OCI-LY1 (cell line): ENCODE data around the gene LMO3.

ENCODE experiments used
- H2AFZ ChIP-seq: fragments of 200-600 bp; sonication (generic), shearing (Covaris generic); 2 replicates; pipeline ENCODE4 v1.6.0; 2014; ENCODE audit warnings: antibody characterized with exemption, mild to moderate bottlenecking, low read length
- H3F3A ChIP-seq: fragments of 200-600 bp; sonication (generic), shearing (Covaris generic); 2 replicates; pipeline ENCODE4 v1.6.0; 2014; ENCODE audit warnings: mild to moderate bottlenecking, antibody characterized with exemption, low read length, moderate library complexity; ENCODE audit not compliant: insufficient read depth
- H3K27ac ChIP-seq: fragments of 200-600 bp; sonication (generic); 2 replicates; pipeline ENCODE4 v1.5.1; 2014; ENCODE audit warnings: low read length, mixed run types, mild to moderate bottlenecking, low read depth; ENCODE audit not compliant: poor library complexity, severe bottlenecking
- H3K27me3 ChIP-seq: fragments of 200-600 bp; sonication (generic); 2 replicates; pipeline ENCODE4 v1.6.0; 2014; ENCODE audit warnings: antibody characterized with exemption, mild to moderate bottlenecking, low read length, moderate library complexity; ENCODE audit not compliant: insufficient read depth
- H3K36me3 ChIP-seq: fragments of 200-600 bp; sonication (generic); 2 replicates; pipeline ENCODE4 v1.6.1; 2014; ENCODE audit warnings: mild to moderate bottlenecking, antibody characterized with exemption, low read length, moderate library complexity, mixed read lengths; ENCODE audit not compliant: insufficient read depth
- H3K4me1 ChIP-seq: fragments of 200-600 bp; sonication (generic); 2 replicates; pipeline ENCODE4 v1.5.1; 2014; ENCODE audit warnings: mild to moderate bottlenecking, low read length, moderate library complexity; ENCODE audit not compliant: insufficient read depth, severe bottlenecking
- H3K4me2 ChIP-seq: fragments of 200-600 bp; sonication (generic), shearing (Covaris generic); 2 replicates; pipeline ENCODE4 v1.6.1; 2014; ENCODE audit warnings: low read length
- H3K4me3 ChIP-seq: fragments of 200-600 bp; sonication (generic); 2 replicates; pipeline ENCODE4 v1.5.1; 2014; ENCODE audit warnings: low read length, low read depth, mild to moderate bottlenecking, mixed read lengths; ENCODE audit not compliant: poor library complexity, severe bottlenecking
- H3K79me2 ChIP-seq: fragments of 200-600 bp; shearing (Covaris generic); 2 replicates; pipeline ENCODE4 v1.6.1; 2016; ENCODE audit warnings: mixed run types, low read length, mixed read lengths; ENCODE audit not compliant: insufficient read depth
- H3K9ac ChIP-seq: fragments of 200-600 bp; sonication (generic), shearing (Covaris generic); 2 replicates; pipeline ENCODE4 v1.6.1; 2014; ENCODE audit warnings: mild to moderate bottlenecking, low read length, mixed read lengths
- H3K9me2 ChIP-seq: fragments of 200-600 bp; sonication (generic), shearing (Covaris generic); 2 replicates; pipeline ENCODE4 v1.6.1; 2014; ENCODE audit warnings: low read depth, mild to moderate bottlenecking, low read length, mixed read lengths
- H3K9me3 ChIP-seq: fragments of 200-600 bp; shearing (Covaris generic); 2 replicates; pipeline ENCODE4 v1.6.1; 2014; ENCODE audit warnings: low read length, mixed read lengths
- H4K20me1 ChIP-seq: fragments of 200-600 bp; sonication (generic), shearing (Covaris generic); 2 replicates; pipeline ENCODE4 v1.6.0; 2016; ENCODE audit warnings: mild to moderate bottlenecking, low read length; ENCODE audit not compliant: insufficient read depth
- EZH2 ChIP-seq: fragments of 200-600 bp; sonication (generic), shearing (Covaris generic); IDR thresholded peaks from 2 replicates; pipeline ENCODE4 v1.8.0; 2017; ENCODE audit warnings: borderline replicate concordance, mixed run types, mild to moderate bottlenecking, antibody characterized with exemption, low read length, moderate library complexity, mixed read lengths
- TF ChIP-seq, protein P1 (sequence below): fragments of 200-600 bp; sonication (generic), shearing (Covaris generic); IDR thresholded peaks from 2 replicates; pipeline ENCODE4 v1.5.1; 2017; ENCODE audit warnings: mild to moderate bottlenecking, antibody characterized with exemption, low read length, moderate library complexity, mixed read lengths

Gene LMO3

DNA sequence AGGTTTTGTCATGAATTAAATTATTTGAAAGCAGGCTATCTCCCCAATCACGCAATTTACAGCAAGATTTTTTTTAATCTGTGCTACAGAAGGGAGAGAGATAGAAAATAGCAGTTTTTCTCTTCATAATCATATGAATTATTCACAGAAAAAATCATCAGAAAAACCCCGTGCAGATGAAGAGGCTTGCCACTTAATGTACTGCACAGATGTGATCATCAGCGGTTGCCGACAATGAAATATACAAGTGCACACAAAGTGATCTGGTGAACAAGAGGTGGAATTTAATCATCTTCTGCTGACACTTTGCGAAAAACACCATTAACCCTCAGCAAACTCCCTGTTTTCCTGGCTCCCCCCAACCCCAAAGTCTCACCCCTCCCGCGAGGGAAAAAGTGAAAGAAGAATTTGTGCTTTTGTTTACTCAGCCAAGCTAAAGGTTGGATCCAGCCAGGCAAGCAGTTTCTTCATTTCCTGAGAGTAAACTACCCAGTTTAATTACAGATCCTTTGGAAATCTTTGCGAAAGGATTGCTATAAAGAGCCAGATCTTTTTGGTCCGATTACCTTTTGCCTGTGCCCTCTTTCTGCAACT, 3.1 kb upstream of the LMO3 start:
- Histone ChIP-seq H4K20me1 (no peaks in the 10 kb centered on the region), H3K9ac (peak overlapping the region; percentile 29; the same call in 1 of the 2 replicates), H3F3A (no peaks in the 10 kb centered on the region), H3K27ac (peak overlapping the region; percentile 56), H3K4me1 (peaks cover 44% of the 10 kb centered on the region), H3K4me2 (peak overlapping the region; percentile 29), H2AFZ (no peak overlapping the region), H3K27me3 (no peaks in the 10 kb centered on the region), H3K4me3 (no peak overlapping the region), H3K9me2 (no peaks in the 10 kb centered on the region), H3K9me3 (no peaks in the 10 kb centered on the region), H3K79me2 (no peaks in the 10 kb centered on the region), H3K36me3 (no peaks in the 10 kb centered on the region)
- TF ChIP-seq, protein P1, sequence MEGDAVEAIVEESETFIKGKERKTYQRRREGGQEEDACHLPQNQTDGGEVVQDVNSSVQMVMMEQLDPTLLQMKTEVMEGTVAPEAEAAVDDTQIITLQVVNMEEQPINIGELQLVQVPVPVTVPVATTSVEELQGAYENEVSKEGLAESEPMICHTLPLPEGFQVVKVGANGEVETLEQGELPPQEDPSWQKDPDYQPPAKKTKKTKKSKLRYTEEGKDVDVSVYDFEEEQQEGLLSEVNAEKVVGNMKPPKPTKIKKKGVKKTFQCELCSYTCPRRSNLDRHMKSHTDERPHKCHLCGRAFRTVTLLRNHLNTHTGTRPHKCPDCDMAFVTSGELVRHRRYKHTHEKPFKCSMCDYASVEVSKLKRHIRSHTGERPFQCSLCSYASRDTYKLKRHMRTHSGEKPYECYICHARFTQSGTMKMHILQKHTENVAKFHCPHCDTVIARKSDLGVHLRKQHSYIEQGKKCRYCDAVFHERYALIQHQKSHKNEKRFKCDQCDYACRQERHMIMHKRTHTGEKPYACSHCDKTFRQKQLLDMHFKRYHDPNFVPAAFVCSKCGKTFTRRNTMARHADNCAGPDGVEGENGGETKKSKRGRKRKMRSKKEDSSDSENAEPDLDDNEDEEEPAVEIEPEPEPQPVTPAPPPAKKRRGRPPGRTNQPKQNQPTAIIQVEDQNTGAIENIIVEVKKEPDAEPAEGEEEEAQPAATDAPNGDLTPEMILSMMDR, result no peak
- no peak for TF ChIP-seq EZH2

DNA sequence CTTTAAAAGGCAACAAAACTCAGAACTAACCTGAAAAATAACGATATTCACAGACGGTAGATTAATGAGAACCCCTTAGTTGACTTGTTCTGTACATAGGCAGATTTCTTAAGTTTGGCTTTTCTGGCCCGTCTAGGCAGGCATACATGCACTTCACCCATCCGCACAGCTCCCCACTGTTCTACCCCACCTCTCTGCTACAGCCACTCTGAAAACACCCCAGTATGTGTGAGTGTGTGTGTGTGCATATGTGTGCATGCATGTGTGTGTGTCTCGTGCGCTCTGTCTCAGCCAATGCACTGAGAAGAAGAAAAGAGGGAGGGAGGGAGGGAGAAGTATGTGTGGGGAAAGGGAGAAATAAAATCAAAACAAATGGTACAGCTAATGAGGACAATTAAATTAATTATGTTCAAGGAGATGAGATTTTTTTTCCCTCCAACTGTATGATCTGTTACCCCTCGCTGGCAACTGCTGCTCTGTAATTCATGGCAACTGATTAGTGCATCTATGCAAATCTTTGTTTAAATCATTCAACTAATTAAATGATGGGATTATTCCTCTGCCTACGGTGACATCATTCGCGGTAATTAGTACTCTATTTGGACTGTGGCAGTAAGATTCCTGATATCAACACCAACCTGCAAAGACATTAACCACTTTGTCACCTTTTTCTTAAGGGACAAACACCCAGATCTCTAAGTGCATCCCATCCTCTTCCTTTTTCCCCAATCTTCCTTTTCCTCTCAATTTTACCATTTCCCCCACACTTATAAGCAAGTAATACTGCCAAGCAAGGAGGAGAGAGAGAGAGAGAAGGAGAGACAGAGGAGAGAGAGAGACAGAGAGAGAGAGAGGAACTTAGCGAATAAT, 2.2 kb upstream of the LMO3 start:
- H3K4me2 ChIP-seq, result peak overlapping the region; percentile 29; the same call in 1 of the 2 replicates
- no peaks in the 10 kb centered on the region for H3K27me3 ChIP-seq
- H4K20me1 ChIP-seq, result no peaks in the 10 kb centered on the region
- H3K4me1 ChIP-seq, result peaks cover 39% of the 10 kb centered on the region
- no peaks in the 10 kb centered on the region for H3K36me3 ChIP-seq
- H3K27ac ChIP-seq, result peak overlapping the region; percentile 56
- H3K4me3 ChIP-seq, result no peak overlapping the region
- H3F3A ChIP-seq, result no peaks in the 10 kb centered on the region
- no peaks in the 10 kb centered on the region for H3K9me3 ChIP-seq
- H2AFZ ChIP-seq, result no peak overlapping the region
- H3K79me2 ChIP-seq, result no peaks in the 10 kb centered on the region
- TF ChIP-seq, protein P1, result no peak
- TF ChIP-seq EZH2, result no peak
- peak overlapping the region; percentile 29; the same call in 1 of the 2 replicates for H3K9ac ChIP-seq
- H3K9me2 ChIP-seq, result no peaks in the 10 kb centered on the region

DNA sequence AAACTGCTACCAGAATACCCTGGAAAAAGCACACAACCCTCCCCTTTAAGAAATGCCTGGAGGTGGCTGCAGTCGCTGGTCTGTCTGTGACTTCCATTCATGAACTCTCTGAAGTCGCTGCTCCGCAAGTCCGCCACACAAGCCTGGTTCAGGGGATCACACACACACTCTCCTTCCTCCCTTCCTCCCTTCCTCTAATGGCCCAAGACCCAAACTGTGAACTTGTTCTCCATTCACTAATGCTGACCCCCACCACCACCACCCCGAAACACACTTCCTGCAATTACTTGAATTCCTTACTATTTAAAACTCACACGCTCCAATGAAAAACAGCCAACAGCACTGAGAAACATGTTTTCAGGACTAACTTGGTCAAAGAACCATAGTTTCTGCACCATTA, 1.0 kb upstream of the LMO3 start:
- Histone ChIP-seq H3K79me2 (no peaks in the 10 kb centered on the region), H3K9me2 (no peaks in the 10 kb centered on the region), H4K20me1 (no peaks in the 10 kb centered on the region), H3K9ac (peak overlapping the region; percentile 41; the same call in 1 of the 2 replicates), H3K27me3 (no peaks in the 10 kb centered on the region), H3K9me3 (no peaks in the 10 kb centered on the region), H3F3A (no peaks in the 10 kb centered on the region), H3K4me1 (peaks cover 29% of the 10 kb centered on the region), H3K36me3 (no peaks in the 10 kb centered on the region), H3K4me2 (peak overlapping the region; percentile 40; the same call in 1 of the 2 replicates), H3K4me3 (peak overlapping the region; percentile 54), H3K27ac (peak overlapping the region; percentile 56), H2AFZ (no peak overlapping the region)
- TF ChIP-seq EZH2, result no peak
